T-helper 2 cell (primary cell): ENCODE results near the gene CCDC30.

ENCODE experiments used
- DNase-seq, 5 experiments: peaks; one replicate each; pipeline versions ENCODE4 v3.0.0 to v3.0.0-alpha.2; 2012 to 2022

The CCDC30 gene

DNA sequence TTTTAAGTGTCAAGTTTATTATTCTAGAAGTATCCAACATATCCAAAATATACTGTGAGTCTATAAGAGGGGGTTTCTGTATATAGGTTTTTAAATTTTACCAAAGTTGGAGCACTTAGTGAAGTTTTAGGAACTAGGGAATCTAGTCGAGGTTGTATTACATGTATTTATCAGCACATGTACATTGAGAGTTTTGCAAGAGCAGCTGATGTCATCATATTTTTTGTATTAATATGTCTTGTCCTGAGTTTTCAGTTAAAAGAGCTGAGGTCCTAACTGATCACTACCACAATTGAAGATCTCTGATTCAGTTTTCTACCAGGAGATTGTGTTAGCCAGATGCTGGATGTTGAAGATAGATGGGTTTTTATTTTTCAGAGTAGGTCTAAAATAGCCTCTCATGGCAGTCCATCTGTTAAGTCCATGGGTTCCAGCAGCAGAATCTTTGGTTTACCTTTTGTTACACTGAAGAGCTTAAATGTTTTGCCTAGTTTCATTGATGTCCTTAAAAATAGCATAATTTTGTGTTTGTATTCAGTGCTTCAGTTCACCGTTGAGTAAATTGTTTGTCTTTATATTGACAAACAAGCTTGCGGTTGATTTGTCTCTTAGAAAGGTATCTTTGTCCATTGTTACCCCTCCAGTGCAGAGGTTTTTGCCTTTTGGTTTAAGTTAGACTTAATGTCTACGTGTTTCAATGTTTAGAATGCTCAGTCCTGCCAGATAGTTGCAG is 235.2 kb downstream of the CCDC30 start:
- no peak for DNase-seq

DNA sequence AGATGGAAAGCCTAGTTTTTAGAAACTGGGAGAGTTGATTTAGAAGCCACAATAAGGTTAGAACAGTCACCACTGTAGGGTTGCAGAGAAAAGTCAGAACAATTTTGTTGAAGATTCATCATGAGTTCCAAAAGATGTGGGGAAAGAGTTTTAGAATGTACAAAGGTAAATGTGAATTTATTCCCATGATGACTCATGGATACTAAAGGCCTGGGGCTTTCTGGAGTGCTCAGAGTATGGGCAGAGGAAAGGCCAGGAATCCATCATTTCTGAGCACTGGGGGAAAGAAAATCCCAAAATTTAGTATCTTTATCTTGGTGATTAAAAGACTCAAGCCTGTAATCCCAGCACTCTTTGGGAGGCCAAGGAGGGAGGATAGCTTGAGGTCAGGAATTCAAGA is 236.9 kb downstream of the CCDC30 start:
- DNase-seq: no peak

DNA sequence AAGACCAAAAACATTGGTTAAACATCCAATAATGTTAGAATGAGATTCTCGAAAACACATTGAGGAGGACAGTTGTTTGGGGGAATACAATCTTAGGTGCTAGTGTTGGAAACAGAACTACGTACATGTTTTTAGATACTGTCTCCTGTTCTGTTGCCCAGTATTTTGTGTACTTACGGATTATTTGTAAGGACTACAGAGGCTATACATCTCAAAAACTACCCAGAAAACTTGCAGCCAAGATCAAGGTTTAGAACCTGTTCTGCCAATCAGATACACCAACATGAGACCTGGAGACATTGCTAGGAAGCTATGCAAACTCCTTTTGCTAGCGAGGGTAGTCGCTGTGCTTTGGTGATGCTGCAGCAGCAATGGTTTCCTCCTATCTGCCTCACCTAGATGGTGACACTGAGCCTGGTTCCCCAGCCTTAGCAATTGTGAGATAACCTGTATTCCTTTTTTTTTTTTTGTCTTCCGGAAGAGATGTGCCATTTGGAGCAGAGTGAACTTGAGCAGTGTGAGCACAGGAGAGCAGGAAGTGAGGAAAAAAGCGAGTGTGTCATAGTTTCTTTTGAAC is 240.9 kb downstream of the CCDC30 start:
- no peak for DNase-seq
